SK-N-SH treated with all-trans-retinoic acid at 6 μM for 48 hours (cell line): Measurements from ENCODE around the gene LCE6A.

Source experiments
- ATAC-seq: fragments of 200-7000 bp; cut with Tn5 transposase; 3 replicates; pipeline ENCODE4 v1.9.1; 2020; ENCODE audit warnings: mild to moderate bottlenecking, moderate library complexity
- ARNTL ChIP-seq: fragments of 450-650 bp; formaldehyde crosslinking; IDR thresholded peaks from 2 replicates; pipeline ENCODE4 v1.5.0; 2020; ENCODE audit warnings: low read depth, mild to moderate bottlenecking, moderate library complexity, borderline replicate concordance
- BACH2 ChIP-seq: fragments of 250-450 bp; sonication (Bioruptor Pico); IDR thresholded peaks from 2 replicates; pipeline ENCODE4 v1.9.0; 2021; ENCODE audit warnings: mild to moderate bottlenecking, borderline replicate concordance
- CSDC2 ChIP-seq: fragments of 250-450 bp; sonication (Bioruptor Pico); IDR thresholded peaks from 2 replicates; pipeline ENCODE4 v1.5.0; 2020; ENCODE audit warnings: mild to moderate bottlenecking, moderate library complexity
- ESRRG ChIP-seq: fragments of 250-450 bp; sonication (Bioruptor Pico); IDR thresholded peaks from 2 replicates; pipeline ENCODE4 v1.6.1; 2021; ENCODE audit warnings: mild to moderate bottlenecking
- GLIS3 ChIP-seq: fragments of 250-450 bp; sonication (Bioruptor Pico); IDR thresholded peaks from 2 replicates; pipeline ENCODE4 v1.5.0; 2020; ENCODE audit warnings: mild to moderate bottlenecking, moderate library complexity
- ISL1 ChIP-seq: fragments of 250-450 bp; sonication (Bioruptor Pico); IDR thresholded peaks from 2 replicates; pipeline ENCODE4 v2.1.2; 2022; ENCODE audit warnings: mild to moderate bottlenecking, moderate library complexity
- OSR1 ChIP-seq: fragments of 250-450 bp; sonication (Bioruptor Pico); IDR thresholded peaks from 2 replicates; pipeline ENCODE4 v1.8.0; 2022; ENCODE audit warnings: moderate library complexity, mild to moderate bottlenecking, inconsistent platforms
- PPARA ChIP-seq: fragments of 250-450 bp; sonication (Bioruptor Pico); IDR thresholded peaks from 2 replicates; pipeline ENCODE4 v1.5.0; 2020; ENCODE audit warnings: mild to moderate bottlenecking, borderline replicate concordance
- SNAI2 ChIP-seq: fragments of 250-450 bp; sonication (Bioruptor Pico); IDR thresholded peaks from 2 replicates; pipeline ENCODE4 v1.5.0; 2020; ENCODE audit warnings: mild to moderate bottlenecking, moderate library complexity
- TCF4 ChIP-seq: fragments of 250-450 bp; sonication (Bioruptor Pico); IDR thresholded peaks from 2 replicates; pipeline ENCODE4 v1.8.0; 2021; ENCODE audit warnings: mild to moderate bottlenecking, moderate library complexity, borderline replicate concordance
- TOX ChIP-seq: fragments of 250-450 bp; sonication (Bioruptor Pico); IDR thresholded peaks from 2 replicates; pipeline ENCODE4 v1.8.0; 2021; ENCODE audit warnings: mild to moderate bottlenecking, moderate library complexity, borderline replicate concordance
- ZC3H10 ChIP-seq: fragments of 250-450 bp; sonication (Bioruptor Pico); IDR thresholded peaks from 2 replicates; pipeline ENCODE4 v1.5.1; 2021; ENCODE audit warnings: mild to moderate bottlenecking, moderate library complexity
- ZFP3 ChIP-seq: fragments of 250-450 bp; sonication (Bioruptor Pico); IDR thresholded peaks from 2 replicates; pipeline ENCODE4 v1.5.0; 2020; ENCODE audit warnings: mild to moderate bottlenecking, moderate library complexity
- ZFP30 ChIP-seq: fragments of 450-650 bp; formaldehyde crosslinking; IDR thresholded peaks from 2 replicates; pipeline ENCODE4 v1.5.0; 2022; ENCODE audit warnings: mild to moderate bottlenecking, moderate library complexity
- ZNF565 ChIP-seq: fragments of 450-650 bp; formaldehyde crosslinking; conservative IDR thresholded peaks from 2 replicates; pipeline ENCODE4 v1.5.0; 2020; ENCODE audit warnings: low read depth, mild to moderate bottlenecking, moderate library complexity
- ZNF8 ChIP-seq: fragments of 450-650 bp; formaldehyde crosslinking; IDR thresholded peaks from 2 replicates; pipeline ENCODE4 v1.5.0; 2020; ENCODE audit warnings: mild to moderate bottlenecking, moderate library complexity
- TF ChIP-seq, protein P1 (sequence below): fragments of 250-450 bp; sonication (Bioruptor Pico); IDR thresholded peaks from 2 replicates; pipeline ENCODE4 v1.8.0; 2021; ENCODE audit warnings: low read depth, mild to moderate bottlenecking, moderate library complexity, borderline replicate concordance
- TF ChIP-seq, protein P2 (sequence below): fragments of 250-450 bp; sonication (Bioruptor Pico); IDR thresholded peaks from 2 replicates; pipeline ENCODE4 v1.5.0; 2020; ENCODE audit warnings: mild to moderate bottlenecking, moderate library complexity
- TF ChIP-seq, protein P3 (sequence below): fragments of 250-450 bp; sonication (Bioruptor Pico); IDR thresholded peaks from 2 replicates; pipeline ENCODE4 v1.5.1; 2021; ENCODE audit warnings: mild to moderate bottlenecking, moderate library complexity
- TF ChIP-seq, protein P4 (sequence below): fragments of 250-450 bp; sonication (Bioruptor Pico); IDR thresholded peaks from 2 replicates; pipeline ENCODE4 v1.8.0; 2020; ENCODE audit warnings: mild to moderate bottlenecking, moderate library complexity, borderline replicate concordance
- TF ChIP-seq, protein P5 (sequence below): fragments of 250-450 bp; sonication (Bioruptor Pico); IDR thresholded peaks from 2 replicates; pipeline ENCODE4 v1.5.1; 2020; ENCODE audit warnings: low read depth, mild to moderate bottlenecking, moderate library complexity

LCE6A gene

DNA sequence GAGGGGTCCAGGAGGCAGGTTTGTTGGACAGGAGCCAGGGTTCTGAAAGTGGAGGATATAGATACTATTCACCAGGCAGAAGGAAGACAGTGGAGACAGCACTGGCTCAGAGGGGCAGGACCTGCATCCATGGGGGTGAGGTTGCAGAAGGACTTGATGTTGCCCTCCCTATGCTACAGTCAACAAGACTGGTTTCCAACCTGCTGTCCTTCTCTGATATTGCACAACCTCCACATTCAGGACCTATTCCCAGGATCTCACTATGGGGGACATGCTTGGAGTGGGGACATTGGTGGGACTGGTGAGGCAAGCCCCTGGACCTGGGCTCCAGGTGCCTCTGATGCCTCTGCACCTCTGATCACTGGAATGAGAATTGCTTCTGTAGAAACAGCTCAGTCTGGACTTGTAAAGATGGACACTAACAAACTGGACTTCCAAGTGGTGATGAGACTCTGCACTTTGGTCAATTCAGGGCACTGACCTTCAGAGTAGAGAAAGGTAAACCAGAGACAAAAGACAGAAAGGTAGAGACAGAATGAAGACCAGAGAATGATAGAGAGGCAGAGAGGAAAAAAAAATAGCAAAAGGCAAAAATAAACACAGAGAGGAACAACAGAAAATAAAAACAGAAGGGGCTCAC, 37.0 kb downstream of the LCE6A start:
- TF ChIP-seq ZC3H10 (CRISPR knock-in tag), result no peak
- TF ChIP-seq CSDC2 (CRISPR knock-in tag), result no peak
- no peak for TF ChIP-seq ZNF8 (CRISPR knock-in tag)
- TF ChIP-seq, protein P1, sequence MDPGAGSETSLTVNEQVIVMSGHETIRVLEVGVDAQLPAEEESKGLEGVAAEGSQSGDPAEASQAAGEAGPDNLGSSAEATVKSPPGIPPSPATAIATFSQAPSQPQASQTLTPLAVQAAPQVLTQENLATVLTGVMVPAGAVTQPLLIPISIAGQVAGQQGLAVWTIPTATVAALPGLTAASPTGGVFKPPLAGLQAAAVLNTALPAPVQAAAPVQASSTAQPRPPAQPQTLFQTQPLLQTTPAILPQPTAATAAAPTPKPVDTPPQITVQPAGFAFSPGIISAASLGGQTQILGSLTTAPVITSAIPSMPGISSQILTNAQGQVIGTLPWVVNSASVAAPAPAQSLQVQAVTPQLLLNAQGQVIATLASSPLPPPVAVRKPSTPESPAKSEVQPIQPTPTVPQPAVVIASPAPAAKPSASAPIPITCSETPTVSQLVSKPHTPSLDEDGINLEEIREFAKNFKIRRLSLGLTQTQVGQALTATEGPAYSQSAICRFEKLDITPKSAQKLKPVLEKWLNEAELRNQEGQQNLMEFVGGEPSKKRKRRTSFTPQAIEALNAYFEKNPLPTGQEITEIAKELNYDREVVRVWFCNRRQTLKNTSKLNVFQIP (CRISPR knock-in tag), result no peak
- no peak for TF ChIP-seq ZFP30 (CRISPR knock-in tag)
- TF ChIP-seq ARNTL (CRISPR knock-in tag), result no peak
- TF ChIP-seq ZNF565 (CRISPR knock-in tag), result no peak
- no peak for TF ChIP-seq TOX (CRISPR knock-in tag)
- TF ChIP-seq ESRRG (CRISPR knock-in tag), result no peak
- TF ChIP-seq PPARA (CRISPR knock-in tag), result no peak
- no peak for TF ChIP-seq ZFP3 (CRISPR knock-in tag)
- TF ChIP-seq, protein P2, sequence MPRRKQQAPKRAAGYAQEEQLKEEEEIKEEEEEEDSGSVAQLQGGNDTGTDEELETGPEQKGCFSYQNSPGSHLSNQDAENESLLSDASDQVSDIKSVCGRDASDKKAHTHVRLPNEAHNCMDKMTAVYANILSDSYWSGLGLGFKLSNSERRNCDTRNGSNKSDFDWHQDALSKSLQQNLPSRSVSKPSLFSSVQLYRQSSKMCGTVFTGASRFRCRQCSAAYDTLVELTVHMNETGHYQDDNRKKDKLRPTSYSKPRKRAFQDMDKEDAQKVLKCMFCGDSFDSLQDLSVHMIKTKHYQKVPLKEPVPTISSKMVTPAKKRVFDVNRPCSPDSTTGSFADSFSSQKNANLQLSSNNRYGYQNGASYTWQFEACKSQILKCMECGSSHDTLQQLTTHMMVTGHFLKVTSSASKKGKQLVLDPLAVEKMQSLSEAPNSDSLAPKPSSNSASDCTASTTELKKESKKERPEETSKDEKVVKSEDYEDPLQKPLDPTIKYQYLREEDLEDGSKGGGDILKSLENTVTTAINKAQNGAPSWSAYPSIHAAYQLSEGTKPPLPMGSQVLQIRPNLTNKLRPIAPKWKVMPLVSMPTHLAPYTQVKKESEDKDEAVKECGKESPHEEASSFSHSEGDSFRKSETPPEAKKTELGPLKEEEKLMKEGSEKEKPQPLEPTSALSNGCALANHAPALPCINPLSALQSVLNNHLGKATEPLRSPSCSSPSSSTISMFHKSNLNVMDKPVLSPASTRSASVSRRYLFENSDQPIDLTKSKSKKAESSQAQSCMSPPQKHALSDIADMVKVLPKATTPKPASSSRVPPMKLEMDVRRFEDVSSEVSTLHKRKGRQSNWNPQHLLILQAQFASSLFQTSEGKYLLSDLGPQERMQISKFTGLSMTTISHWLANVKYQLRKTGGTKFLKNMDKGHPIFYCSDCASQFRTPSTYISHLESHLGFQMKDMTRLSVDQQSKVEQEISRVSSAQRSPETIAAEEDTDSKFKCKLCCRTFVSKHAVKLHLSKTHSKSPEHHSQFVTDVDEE (CRISPR knock-in tag), result no peak
- TF ChIP-seq, protein P3, sequence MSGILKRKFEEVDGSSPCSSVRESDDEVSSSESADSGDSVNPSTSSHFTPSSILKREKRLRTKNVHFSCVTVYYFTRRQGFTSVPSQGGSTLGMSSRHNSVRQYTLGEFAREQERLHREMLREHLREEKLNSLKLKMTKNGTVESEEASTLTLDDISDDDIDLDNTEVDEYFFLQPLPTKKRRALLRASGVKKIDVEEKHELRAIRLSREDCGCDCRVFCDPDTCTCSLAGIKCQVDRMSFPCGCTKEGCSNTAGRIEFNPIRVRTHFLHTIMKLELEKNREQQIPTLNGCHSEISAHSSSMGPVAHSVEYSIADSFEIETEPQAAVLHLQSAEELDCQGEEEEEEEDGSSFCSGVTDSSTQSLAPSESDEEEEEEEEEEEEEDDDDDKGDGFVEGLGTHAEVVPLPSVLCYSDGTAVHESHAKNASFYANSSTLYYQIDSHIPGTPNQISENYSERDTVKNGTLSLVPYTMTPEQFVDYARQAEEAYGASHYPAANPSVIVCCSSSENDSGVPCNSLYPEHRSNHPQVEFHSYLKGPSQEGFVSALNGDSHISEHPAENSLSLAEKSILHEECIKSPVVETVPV, result no peak
- TF ChIP-seq BACH2 (CRISPR knock-in tag), result no peak
- no peak for TF ChIP-seq OSR1
- no peak for TF ChIP-seq SNAI2 (CRISPR knock-in tag)
- TF ChIP-seq, protein P4, sequence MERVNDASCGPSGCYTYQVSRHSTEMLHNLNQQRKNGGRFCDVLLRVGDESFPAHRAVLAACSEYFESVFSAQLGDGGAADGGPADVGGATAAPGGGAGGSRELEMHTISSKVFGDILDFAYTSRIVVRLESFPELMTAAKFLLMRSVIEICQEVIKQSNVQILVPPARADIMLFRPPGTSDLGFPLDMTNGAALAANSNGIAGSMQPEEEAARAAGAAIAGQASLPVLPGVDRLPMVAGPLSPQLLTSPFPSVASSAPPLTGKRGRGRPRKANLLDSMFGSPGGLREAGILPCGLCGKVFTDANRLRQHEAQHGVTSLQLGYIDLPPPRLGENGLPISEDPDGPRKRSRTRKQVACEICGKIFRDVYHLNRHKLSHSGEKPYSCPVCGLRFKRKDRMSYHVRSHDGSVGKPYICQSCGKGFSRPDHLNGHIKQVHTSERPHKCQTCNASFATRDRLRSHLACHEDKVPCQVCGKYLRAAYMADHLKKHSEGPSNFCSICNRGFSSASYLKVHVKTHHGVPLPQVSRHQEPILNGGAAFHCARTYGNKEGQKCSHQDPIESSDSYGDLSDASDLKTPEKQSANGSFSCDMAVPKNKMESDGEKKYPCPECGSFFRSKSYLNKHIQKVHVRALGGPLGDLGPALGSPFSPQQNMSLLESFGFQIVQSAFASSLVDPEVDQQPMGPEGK (CRISPR knock-in tag), result no peak
- no peak for TF ChIP-seq ISL1 (CRISPR knock-in tag)
- no peak for TF ChIP-seq TCF4 (CRISPR knock-in tag)
- no peak for TF ChIP-seq GLIS3 (CRISPR knock-in tag)
- TF ChIP-seq, all 23 proteins: peak for 0
- no peak for ATAC-seq

DNA sequence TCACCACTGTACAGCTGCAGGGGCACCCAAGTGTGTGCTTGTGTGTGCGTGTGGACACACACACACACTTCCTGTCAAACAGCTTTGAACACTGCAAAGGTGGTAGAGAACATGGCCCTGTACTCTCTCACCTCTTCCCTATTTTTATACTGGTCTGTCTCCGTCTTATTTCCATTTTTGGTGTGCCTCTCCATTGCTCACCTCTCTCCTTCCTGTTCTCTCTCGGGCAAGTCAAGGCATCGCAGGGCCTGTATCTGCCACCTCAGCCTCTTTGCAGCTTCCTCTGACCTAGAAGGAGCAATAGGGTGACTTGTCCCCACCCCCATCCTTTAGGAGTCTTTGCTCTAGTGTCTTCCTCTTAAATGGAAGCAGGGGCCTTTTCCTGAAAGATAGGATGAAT, 37.7 kb downstream of the LCE6A start:
- ATAC-seq, result no peak
- TF ChIP-seq OSR1, result no peak
- TF ChIP-seq, protein P2 (CRISPR knock-in tag), result no peak

DNA sequence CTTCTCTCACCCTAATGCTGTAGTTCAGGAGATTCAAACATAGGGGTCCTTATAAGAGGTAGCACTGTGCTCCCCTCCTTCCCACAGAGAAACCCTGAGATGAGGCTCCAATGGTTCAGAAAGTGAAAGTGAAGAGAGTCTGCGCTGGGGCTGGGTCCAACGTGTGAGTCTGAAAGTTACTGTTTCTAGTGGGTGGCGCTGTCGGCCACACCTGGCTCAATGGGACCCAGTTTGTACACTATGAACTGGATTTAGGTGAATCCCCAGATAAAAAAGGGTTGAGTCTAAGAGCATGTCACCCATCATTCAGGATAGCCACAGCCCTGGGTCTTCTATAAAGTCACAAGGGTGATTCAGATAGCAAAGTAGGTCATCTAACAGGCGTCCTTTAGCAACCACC, 38.3 kb downstream of the LCE6A start:
- no peak; the same call in 2 of the 3 replicates for ATAC-seq
- no peak for TF ChIP-seq OSR1
- no peak for TF ChIP-seq TOX (CRISPR knock-in tag)
- TF ChIP-seq, protein P5, sequence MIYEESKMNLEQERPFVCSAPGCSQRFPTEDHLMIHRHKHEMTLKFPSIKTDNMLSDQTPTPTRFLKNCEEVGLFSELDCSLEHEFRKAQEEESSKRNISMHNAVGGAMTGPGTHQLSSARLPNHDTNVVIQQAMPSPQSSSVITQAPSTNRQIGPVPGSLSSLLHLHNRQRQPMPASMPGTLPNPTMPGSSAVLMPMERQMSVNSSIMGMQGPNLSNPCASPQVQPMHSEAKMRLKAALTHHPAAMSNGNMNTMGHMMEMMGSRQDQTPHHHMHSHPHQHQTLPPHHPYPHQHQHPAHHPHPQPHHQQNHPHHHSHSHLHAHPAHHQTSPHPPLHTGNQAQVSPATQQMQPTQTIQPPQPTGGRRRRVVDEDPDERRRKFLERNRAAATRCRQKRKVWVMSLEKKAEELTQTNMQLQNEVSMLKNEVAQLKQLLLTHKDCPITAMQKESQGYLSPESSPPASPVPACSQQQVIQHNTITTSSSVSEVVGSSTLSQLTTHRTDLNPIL, result no peak
- no peak for TF ChIP-seq ISL1 (CRISPR knock-in tag)
- no peak for TF ChIP-seq ZNF8 (CRISPR knock-in tag)
- TF ChIP-seq, protein P1 (CRISPR knock-in tag), result no peak
- TF ChIP-seq ZFP3 (CRISPR knock-in tag), result no peak
- TF ChIP-seq, protein P4 (CRISPR knock-in tag), result no peak
